NOMO-1 (cell line): Measurements from ENCODE around the gene LPP.

Experiments
- DNase-seq, 2 experiments: peaks; one replicate each; lab custom pipeline; 2025; ENCODE audit not compliant: unreplicated experiment in 2 of 2; lab: John Stamatoyannopoulos, UW

The LPP gene

GRCh38 chr3:188680605-188681004 is 526.6 kb downstream of the LPP start:
- no peak for DNase-seq

GRCh38 chr3:188682316-188682715 is 528.4 kb downstream of the LPP start:
- no peak for DNase-seq

- DNase-seq: peak in 1 of 2 experiments; percentile 41
These were observed 529.1 kb downstream of the LPP start for GRCh38 chr3:188683032-188683521.

- no peak for DNase-seq
These were observed 530.3 kb downstream of the LPP start for GRCh38 chr3:188684276-188684675.

GRCh38 chr3:188685789-188686188 is 531.8 kb downstream of the LPP start:
- no peak for DNase-seq

- peak; percentile 51 to 83 for DNase-seq
These were observed 532.4 kb downstream of the LPP start for GRCh38 chr3:188686324-188686723.

GRCh38 chr3:188687389-188687788 is 533.4 kb downstream of the LPP start:
- DNase-seq: peak; percentile 67 to 78

- peak; percentile 83 to 88 for DNase-seq
These were observed 535.2 kb downstream of the LPP start for GRCh38 chr3:188689101-188689574.

GRCh38 chr3:188690064-188690463 is 536.1 kb downstream of the LPP start:
- DNase-seq: no peak

GRCh38 chr3:188691004-188691403 is 537.0 kb downstream of the LPP start:
- DNase-seq: no peak

- no peak for DNase-seq
These were observed 537.7 kb downstream of the LPP start for GRCh38 chr3:188691665-188692064.

GRCh38 chr3:188692700-188693099 is 538.7 kb downstream of the LPP start:
- DNase-seq: no peak

- no peak for DNase-seq
These were observed 539.5 kb downstream of the LPP start for GRCh38 chr3:188693435-188693834.

- no peak for DNase-seq
These were observed 541.3 kb downstream of the LPP start for GRCh38 chr3:188695241-188695640.

GRCh38 chr3:188697127-188697526 is 543.2 kb downstream of the LPP start:
- no peak for DNase-seq

- DNase-seq: no peak
These were observed 544.5 kb downstream of the LPP start for GRCh38 chr3:188698436-188698835.

GRCh38 chr3:188700501-188700900 is 546.5 kb downstream of the LPP start:
- no peak for DNase-seq

- DNase-seq: no peak
These were observed 547.0 kb downstream of the LPP start for GRCh38 chr3:188700918-188701317.

GRCh38 chr3:188701485-188701969 is 547.6 kb downstream of the LPP start:
- DNase-seq: peak; percentile 94 to 99

- peak in 1 of 2 experiments; percentile 33 for DNase-seq
These were observed 548.1 kb downstream of the LPP start for GRCh38 chr3:188702028-188702427.

- DNase-seq: no peak
These were observed 552.2 kb downstream of the LPP start for GRCh38 chr3:188706176-188706575.

- no peak for DNase-seq
These were observed 552.6 kb downstream of the LPP start for GRCh38 chr3:188706599-188706998.
